Stimulated activated CD8-positive, alpha-beta memory T cell treated with anti-CD3 and anti-CD28 coated beads, Interleukin-7, amount 100 ng/mL, for 4 hours (primary cell): Measurements from ENCODE around the gene MAP3K10.
"Not testable (repeated sequence)": the region's sequence is repeated elsewhere in the genome, so short reads cannot be mapped to it uniquely, and the experiment has no call there.

Experiments used
- DNase-seq, 2 donors: peaks; one replicate each; pipeline ENCODE4 v3.0.0-alpha.2; 2020; ENCODE audit warnings: low read depth in 2 of 2

Gene MAP3K10

DNA sequence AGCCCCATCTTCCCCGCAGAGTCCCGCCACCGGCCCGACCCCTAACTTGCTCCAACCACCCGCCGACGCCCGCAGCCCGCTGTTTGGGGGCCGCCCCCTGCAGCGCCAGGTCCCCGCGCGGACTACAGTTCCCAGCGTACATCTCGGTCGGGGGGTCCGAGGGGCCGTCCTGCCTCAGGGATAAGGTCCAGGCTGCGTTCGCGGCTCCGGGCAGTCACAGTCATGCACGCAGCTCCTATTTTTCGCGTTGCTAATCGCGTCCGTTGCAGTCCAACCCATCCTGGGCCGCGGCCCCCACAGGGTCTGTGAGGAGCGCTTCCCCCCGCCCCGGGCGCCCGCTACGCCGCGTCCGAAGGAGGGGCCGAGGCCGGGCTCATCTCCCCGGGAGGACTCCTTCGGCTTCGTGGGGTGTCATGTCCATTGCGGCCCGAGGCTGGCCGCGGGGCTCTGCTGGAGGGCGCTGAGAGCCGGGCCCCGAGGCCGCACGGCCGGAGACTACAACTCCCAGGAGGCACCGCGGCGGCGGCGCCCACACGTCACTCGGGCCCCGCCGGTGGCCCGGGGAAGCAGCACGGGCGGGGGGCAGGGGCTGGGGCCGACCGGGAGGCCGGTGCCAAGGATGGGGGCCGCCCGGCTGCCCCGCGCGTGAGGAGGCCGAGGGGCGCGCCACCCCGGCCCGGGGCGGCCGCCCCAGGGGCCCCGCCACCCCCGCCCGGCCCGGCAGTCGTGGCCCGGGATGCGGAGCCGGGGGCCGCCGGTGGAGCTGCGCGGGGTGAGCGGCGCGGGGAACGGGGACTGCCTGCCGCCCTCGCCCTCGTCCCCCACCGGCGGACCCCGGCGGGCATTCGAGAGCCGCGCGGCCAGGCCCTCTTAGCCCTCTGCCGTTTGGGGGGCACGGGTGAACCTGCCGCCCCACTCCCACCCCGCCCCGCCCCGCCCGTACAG is at the start of gene MAP3K10:
Gene MAP3K10 (plus strand): TSS at position 536 of the 945 bp plus-strand sequence. CDS start 606 bp downstream, outside the sequence.
- peak; percentile 42 to 69 for DNase-seq

DNA sequence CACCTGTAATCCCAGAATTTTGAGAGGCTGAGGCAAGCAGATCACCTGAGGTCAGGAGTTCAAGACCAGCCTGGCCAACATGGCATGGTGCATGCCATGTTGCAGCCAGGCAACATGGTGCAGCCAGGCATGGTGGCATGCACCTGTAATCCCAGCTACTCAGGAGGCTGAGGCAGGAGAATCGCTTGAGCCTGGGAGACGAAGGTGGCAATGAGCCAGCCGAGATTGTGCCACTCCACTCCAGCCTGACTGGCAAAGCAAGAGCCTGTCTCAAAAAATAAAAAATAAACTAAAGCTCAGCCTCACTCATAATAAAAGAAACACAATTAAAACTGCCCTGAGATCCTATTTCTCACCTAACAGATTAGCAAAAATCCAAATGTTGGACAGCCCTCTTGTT is 49.7 kb upstream of the MAP3K10 start:
- no peak for DNase-seq

DNA sequence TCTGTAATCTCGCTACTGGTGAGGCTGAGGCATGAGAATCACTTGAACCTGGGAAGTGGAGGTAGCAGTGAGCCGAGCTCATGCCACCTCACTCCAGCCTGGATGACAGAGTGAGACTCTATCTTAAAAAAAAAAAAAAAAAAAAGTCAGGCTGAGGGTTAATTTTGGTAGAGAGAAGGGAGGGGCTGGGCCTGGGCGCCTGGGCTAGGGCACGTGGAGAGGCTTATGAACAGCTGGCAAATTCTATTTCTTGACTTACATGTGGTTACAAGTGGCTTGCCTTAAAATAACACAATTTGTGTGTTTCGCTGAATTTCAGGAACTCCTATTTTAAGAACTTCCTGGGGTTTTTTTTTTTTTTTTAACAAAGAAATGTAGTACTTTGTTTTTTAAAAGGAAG is 47.6 kb upstream of the MAP3K10 start:
- DNase-seq: peak; percentile 17 to 50

DNA sequence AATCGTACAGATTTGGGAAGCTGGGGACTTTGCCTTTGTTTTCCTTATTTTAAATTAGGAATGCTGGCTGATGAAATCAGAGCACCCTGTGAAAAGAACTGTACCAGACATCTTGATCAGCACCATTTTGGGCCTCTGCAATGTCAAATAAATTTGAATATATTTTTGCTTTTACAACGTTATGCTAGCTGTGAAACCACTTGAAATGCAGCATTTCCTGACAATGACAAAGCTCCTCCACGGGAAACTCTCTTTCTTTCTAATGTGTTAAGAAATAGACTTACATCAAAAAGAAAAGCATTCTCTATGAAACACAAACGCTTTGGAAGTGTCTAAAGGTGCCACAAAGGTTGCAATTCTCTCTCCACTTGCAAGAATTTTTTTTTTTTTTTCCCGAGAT is 47.1 kb upstream of the MAP3K10 start:
- DNase-seq: no peak

DNA sequence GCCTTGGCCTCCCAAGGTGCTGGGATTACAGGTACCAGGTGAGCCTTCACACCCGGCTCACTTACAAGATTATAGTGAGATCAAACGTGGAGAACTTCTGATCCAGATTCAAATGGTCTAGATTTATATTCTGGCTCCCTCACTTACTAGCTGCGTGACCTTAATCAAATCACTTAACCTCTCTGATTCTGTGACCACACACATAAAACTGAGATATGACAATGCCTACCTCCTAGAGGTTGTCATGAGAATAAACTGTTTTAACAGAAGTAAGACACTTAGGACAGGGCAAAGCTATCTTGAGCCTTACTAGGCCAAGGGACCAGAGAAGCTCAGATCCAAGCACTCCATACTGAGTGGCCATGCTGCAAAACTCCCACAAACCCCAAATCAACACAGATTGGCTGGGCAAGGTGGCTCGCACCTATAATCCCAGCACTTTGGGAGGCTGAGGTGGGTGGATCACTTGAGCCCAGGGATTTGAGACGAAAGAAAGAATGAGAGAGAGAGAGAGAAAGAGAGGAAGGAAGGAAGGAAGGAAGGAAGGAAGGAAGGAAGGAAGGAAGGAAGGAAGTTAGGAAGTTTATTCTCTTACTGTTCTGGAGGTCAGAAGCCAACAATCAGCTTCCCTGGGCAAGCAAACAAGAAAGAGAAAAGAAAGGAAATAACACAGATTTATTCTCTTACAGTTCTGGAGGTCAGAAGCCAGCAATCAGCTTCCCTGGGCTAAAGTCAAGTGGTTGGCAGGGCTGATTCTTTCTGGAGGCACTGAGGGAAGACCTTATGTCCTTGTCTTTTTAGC is 46.1 kb upstream of the MAP3K10 start:
- no peak for DNase-seq

DNA sequence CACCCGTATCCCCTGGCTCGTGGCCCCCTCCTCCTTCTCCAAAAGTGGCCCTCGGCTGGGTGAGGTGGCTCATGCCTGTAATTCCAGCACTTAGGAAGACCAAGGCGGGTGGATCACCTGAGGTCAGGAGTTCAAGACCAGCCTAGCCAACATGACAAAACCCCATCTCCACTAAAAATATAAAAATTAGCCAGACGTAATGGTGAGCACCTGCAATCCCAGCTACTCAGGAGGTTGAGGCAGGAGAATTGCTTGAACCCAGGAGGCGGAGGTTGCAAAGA is 45.5 kb upstream of the MAP3K10 start:
- not testable (repeated sequence) for DNase-seq

DNA sequence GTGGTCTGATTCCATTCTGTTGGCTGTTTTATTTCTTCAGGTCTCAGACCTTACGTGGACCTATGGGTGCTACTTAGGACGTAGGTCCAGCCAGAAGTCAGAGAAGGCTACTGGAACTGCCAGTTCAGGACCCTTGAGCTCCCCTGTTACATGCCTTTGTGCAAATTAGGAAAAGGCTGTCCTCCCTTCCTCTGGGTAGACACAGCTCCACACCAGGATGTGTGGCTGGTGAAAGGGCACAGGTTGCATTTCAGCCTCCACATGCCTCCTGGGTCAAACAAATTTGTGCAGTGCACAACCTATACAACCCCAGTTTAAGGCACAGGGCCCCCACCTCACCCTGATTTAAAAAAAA is 43.9 kb upstream of the MAP3K10 start:
- DNase-seq: no peak

DNA sequence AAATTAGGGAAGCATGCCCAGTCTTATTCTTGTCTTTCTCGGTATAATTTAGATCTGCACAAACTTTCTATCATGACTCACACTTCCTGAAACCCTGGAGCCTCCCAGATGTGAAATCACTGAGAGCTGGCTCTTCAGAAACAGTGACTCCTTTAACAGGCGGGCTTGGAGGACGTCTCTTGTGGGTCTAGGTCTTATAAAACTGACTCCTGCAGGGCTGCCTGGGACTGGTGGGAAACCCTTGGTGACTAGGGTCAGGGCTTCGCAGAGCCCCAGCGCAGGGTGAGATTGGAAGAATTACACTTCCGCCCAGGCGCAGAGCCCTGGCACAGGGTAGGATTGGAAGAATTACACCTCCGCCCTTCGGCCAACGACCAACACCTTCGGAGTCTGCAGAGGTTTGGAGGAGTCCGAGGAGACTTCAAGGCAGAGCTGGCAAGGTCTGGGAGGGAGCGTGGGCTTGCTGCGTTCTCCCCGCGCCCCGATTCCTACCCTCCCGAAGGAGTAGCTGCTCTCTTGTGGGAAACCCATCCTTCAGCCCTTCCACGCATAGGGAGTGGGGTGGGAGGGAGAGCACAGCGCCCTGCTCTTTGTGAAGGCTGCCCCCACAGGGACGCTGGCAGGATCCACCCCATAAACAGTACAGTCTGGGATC is 43.4 kb upstream of the MAP3K10 start:
- DNase-seq: no peak

DNA sequence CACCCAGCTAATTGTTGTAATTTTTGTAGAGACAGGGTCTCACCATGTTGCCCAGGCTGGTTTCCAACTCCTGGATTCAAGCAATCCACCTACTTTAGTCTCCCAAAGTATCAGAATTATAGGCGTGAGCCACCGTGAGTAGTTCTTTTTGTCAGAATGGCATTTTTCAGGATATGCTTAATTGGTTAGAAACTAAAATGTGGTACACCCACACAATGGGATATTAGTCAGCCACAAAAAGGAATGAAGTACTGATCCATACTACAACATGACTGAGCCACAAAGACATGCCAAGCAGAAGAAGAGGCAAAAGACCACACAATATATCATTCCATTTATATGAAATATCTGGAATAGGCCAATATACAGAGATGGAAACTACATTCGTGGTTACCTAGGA is 41.7 kb upstream of the MAP3K10 start:
- DNase-seq: no peak

DNA sequence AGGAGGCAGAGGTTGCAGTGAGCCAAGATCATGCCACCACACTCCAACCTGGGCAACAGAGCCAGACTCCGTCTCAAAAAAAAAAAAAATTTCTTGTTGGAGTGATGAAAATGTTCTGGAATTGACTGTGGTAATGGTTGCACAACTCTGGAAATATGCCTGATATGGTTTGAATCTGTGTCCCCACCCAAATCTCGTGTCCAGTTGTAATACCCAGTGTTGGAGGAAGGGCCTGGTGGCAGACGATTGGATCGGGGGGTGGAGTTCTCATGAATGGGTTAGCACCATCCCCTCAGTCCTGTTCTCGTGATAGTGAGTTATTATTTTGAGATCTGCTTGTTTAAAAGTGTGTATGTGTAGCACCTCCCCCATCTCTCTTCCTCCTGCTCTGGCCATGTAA is 41.1 kb upstream of the MAP3K10 start:
- DNase-seq: no peak

DNA sequence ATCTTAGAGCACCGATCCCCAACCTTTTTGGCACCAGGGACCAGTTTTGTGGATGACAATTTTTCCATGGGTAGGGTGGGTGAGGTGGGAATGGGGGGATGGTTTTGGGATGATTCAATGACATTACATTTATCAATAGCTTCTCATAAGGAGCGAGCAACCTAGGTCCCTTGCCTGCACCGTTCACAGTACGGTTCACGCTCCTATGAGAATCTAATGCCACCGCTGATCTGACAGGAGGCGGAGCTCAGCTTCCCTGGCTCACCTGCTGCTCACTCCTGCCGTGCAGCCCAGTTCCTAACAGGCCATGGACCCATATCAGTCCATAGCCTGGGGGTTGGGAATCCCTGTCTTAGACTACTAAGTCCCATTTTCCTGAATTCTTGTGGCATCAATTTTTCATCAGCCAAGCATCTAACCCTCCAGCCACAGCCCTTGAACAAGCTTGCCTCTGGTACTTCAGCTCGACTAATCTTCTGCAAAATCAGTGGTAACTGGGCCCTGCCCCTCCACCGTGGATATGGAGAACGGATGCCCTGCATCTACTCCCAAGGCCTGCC is 37.0 kb upstream of the MAP3K10 start:
- DNase-seq: no peak

DNA sequence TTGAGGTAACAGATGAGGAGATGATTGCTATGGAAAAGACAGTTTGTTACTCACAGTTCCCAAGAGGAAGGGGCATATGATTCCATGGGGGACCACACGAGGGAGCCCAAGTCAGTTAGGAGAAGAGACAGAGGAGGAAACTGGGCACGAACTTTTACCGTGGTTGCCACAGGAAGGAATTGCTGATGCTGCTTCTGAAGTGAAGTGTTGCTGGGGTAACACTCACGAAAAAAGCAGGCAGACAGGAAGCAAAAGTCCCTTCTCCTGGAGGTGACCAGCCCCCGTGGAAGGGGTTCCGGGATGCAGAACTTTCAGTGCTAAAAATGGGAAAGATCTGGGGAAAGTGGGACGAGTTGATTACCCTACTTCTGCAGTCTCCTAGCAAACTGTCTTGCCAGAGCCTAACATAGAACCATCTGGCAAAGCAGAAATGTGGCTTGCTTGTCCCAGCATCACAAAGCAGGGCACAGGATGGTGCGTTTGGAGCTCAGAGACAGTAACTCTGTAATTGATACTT is 35.4 kb upstream of the MAP3K10 start:
- DNase-seq: no peak

DNA sequence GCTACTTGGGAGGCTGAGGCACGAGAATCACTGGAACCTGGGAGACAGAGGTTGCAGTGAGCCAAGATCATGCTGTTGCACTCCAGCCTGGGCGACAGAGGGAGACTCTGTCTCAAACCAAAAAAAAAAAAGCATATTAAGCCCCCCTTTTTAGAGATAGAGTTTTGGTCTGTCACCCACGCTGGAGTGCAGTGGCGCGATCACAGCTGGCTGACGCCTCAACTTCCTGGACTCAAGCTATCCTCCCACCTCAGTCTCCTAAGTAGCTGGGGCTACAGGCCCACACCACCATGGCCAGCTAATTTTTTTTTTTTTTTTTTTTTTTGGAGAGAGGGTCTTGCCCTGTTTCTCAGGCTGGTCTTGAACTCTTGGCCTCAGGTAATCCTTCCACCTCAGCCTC is 34.2 kb upstream of the MAP3K10 start:
- no peak for DNase-seq

DNA sequence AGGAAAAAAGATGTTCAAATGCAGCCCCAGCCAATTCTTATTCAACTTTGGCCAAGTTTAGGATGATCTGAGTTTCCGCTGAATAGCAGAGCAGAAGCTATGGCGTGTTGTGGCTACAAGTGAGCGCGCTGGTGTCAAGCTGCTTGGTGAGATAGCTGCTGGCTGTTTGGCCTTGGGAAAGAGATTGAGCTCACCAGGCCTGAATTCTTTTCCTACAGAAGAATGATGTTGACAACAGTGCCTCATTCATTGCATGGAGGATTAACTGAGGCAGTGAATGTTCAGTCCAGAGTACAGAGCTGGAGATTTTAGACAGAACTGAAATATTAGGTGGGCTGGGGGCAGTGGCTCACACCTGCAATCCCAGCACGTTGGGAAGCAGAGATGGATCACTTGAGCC is 31.5 kb upstream of the MAP3K10 start:
- no peak for DNase-seq

DNA sequence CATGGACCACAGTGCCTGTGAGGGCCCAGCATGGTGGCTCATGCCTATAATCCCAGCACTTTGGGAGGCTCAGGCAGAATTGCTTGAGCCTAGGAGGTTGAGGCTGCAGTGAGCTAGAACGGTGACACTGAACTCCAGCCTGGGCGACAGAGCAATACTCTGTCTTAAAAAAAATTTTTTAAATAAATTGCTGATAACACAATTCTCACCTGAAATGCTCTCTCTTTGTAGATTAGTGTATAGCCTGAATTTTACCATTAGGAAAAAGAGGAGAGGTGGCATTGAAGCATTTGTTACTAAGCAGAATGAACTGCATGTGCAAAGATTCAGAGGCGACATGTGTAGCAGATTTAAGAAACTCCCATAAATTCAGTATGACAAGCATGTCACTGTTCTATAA is 29.1 kb upstream of the MAP3K10 start:
- no peak for DNase-seq

DNA sequence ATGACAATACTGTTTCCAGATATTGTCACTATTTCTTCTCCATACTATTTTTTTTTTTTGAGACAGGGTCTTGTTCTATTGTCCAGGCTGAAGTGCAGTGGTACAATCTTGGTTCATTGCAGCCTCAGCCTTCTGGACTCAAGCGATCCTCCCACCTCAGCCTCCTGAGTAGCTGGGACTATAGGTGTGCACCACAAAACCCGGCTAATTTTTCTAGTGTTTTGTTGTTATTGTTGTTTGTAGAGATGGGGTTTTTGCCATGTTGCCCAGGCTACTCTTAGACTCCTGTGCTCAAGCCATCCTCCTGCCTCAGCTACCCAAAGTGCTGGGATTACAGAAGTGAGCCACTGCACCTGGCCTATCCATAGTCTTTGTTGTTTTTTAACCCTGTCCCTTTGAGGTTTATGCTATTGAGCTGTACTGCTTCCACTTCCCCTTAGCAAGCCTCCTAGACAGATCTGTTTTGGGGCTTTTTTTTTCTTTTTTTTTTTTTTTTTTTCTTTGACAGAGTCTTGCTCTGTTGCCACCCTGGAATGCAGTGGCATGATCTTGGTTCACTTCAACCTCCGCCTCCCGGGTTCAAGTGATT is 27.6 kb upstream of the MAP3K10 start:
- DNase-seq: no peak

DNA sequence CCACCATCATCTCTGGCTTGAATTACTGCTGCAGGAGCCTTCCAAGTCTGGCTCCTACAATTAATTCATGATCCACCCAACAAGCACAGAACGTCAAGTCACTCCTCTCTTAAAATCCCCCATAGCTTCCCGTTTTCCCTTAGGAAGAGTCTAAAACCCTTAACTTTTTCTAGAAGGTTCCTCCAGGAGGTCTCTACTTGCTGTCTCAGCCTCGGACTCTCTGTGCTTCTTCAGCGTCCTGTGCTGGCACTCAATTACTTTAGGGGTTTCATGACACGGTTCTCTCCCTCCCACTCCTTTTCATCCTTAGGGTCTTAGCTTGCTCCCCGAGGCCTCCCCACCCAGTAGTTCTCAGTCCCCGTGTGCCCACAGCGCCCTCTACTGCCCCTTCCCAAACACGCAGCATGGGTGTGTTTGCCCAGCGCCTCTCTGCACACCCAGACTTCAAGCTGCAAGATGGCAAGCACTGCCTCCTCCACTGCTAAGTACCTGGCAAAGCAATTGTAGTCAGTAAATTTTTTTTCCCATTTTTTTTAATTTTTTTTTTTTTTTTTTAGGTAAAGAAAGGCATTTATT is 25.8 kb upstream of the MAP3K10 start:
- peak; percentile 25 to 50 for DNase-seq

DNA sequence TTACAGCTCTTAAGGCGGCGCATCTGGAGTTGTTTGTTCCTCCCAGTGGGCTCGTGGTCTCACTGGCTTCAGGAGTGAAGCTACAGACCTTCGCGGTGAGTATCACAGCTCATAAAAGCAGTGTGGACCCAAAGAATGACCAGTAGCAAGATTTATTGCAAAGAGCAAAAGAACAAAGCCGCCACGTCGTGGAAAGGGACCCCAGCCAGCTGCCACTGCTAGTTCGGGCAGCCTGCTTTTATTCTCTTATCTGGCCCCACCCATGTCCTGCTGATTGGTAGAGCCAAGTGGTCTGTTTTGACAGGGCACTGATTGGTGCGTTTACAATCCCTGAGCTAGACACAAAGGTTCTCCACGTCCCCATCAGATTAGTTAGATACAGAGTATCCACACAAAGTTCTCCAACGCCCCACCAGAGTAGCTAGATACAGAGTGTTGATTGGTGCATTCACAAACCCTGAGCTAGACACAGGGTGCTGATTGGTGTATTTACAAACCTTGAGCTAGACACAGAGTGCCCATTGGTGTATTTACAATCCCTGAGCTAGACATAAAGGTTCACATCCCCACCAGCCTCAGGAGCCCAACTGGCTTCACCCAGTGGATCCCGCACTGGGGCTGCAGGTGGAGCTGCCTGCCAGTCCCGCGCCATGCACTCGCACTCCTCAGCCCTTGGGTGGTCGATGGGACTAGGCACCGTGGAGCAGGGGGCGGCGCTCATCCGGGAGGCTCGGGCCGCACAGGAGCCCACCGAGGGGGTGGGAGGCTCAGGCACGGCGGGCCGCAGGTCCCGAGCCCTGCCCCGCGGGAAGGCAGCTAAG is 21.5 kb upstream of the MAP3K10 start:
- not testable (repeated sequence) for DNase-seq

DNA sequence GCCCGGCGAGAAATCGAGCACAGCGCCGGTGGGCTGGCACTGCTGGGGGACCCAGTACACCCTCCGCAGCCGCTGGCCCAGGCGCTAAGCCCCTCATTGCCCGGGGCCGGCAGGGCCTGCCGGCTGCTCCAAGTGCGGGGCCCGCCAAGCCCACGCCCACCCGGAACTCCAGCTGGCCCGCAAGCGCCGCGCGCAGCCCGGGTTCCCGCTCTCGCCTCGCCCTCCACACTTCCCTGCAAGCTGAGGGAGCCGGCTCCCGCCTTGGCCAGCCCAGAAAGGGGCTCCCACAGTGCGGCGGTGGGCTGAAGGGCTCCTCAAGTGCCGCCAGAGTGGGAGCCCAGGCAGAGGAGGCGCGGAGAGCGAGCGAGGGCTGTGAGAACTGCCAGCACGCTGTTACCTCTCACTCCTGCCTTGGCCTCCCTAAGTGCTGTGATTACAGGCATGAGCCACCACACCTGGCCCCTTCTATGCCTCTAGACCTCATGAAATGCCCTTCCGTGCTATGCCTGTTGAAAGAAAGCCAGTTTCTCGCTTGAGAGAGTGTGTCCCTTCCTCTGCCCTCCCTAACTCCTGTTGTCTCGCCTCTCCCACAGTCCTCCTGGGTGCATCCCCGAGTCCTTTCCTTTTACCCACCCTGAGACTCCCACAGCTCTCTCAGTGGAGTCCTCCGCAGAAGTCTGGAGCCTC is 20.8 kb upstream of the MAP3K10 start:
- DNase-seq: not testable (repeated sequence)

DNA sequence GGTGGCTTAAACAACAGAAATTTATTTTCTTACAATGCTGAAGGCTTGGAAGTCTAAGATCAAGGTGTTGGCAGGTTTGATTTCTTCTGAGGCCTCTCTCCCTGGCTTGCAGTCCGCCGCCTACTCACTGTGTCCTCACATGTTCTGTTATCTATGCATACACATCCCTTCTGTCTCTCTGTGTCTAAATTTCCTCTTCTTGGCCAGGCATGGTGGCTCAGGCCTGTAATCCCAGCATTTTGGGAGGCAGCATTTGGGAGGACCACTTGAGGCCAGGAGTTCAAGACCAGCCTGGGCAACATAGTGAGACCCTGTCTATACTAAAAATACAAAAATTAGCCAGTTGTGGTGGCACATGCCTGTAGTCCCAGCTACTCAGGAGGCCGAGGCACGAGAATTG is 19.9 kb upstream of the MAP3K10 start:
- not testable (repeated sequence) for DNase-seq
